HepG2 (cell line): ENCODE results near the gene TAP1. TPM values are rescaled to one million over a fixed set of nuclear protein-coding genes. Genes with fewer than 3 reads are reported as not detected.

Source experiments
- ATF1 ChIP-seq: IDR thresholded peaks from 2 replicates; pipeline ENCODE4 v1.6.1; 2016; ENCODE audit warnings: mild to moderate bottlenecking, control low read depth
- CREM ChIP-seq, 2 experiments: sonication (generic) in 1 of 2; formaldehyde crosslinking in 1 of 2; IDR thresholded peaks; 2 replicates each; pipeline versions ENCODE4 v1.4.0 to v1.6.1; 2016 to 2020; ENCODE audit warnings: antibody characterized with exemption in 1 of 2, mild to moderate bottlenecking in 1 of 2, missing genetic modification reagents in 1 of 2
- GABPA ChIP-seq, 2 experiments: IDR thresholded peaks; 2 replicates each; pipeline ENCODE4 v1.6.1; 2011 to 2016; ENCODE audit warnings: low read depth in 2 of 2, low read length in 1 of 2, missing biosample characterization in 1 of 2, missing genetic modification characterization in 1 of 2
- GFI1 ChIP-seq: sonication (generic); formaldehyde crosslinking; IDR thresholded peaks from 2 replicates; pipeline ENCODE4 v1.5.0; 2020; ENCODE audit warnings: missing genetic modification reagents, mild to moderate bottlenecking, borderline replicate concordance
- HNRNPK ChIP-seq: fragments of 200-400 bp; formaldehyde crosslinking; IDR thresholded peaks from 2 replicates; pipeline ENCODE4 v1.6.1; 2018; ENCODE audit warnings: low read length, low read depth, moderate library complexity, mild to moderate bottlenecking; ENCODE audit not compliant: poor library complexity, severe bottlenecking
- MEIS1 ChIP-seq: sonication (generic); formaldehyde crosslinking; IDR thresholded peaks from 2 replicates; pipeline ENCODE4 v1.9.0; 2021; ENCODE audit warnings: mild to moderate bottlenecking, missing genetic modification reagents, moderate library complexity, borderline replicate concordance
- MYNN ChIP-seq: sonication (generic); formaldehyde crosslinking; IDR thresholded peaks from 2 replicates; pipeline ENCODE4 v1.4.0; 2020; ENCODE audit warnings: mild to moderate bottlenecking, low read depth, missing genetic modification reagents
- NR2F2 ChIP-seq: IDR thresholded peaks from 2 replicates; pipeline ENCODE4 v1.6.1; 2012; ENCODE audit warnings: low read depth, inconsistent platforms, borderline replicate concordance
- RELA ChIP-seq: sonication (generic); formaldehyde crosslinking; IDR thresholded peaks from 2 replicates; pipeline ENCODE4 v1.4.0; 2020; ENCODE audit warnings: missing genetic modification reagents
- SAFB2 ChIP-seq: sonication (generic); formaldehyde crosslinking; IDR thresholded peaks from 2 replicates; pipeline ENCODE4 v1.5.1; 2020; ENCODE audit warnings: missing genetic modification reagents, low read depth, mild to moderate bottlenecking, borderline replicate concordance
- SNAPC2 ChIP-seq: sonication (generic); formaldehyde crosslinking; IDR thresholded peaks from 2 replicates; pipeline ENCODE4 v1.8.1; 2022; ENCODE audit warnings: mild to moderate bottlenecking, missing genetic modification reagents
- TGIF2 ChIP-seq: IDR thresholded peaks from 2 replicates; pipeline ENCODE4 v1.6.1; 2016; ENCODE audit warnings: control low read depth, missing compliant biosample characterization
- ZFX ChIP-seq: sonication (generic); formaldehyde crosslinking; IDR thresholded peaks from 2 replicates; pipeline ENCODE4 v1.4.0; 2020; ENCODE audit warnings: mild to moderate bottlenecking, low read depth, missing genetic modification reagents, moderate library complexity
- ZMYM3 ChIP-seq: sonication (generic); formaldehyde crosslinking; IDR thresholded peaks from 2 replicates; pipeline ENCODE4 v1.5.1; 2020; ENCODE audit warnings: mild to moderate bottlenecking, missing genetic modification reagents
- ZNF343 ChIP-seq: sonication (generic); formaldehyde crosslinking; IDR thresholded peaks from 2 replicates; pipeline ENCODE4 v1.4.0; 2020; ENCODE audit warnings: mild to moderate bottlenecking, missing genetic modification reagents
- ZSCAN21 ChIP-seq: sonication (generic); formaldehyde crosslinking; IDR thresholded peaks from 2 replicates; pipeline ENCODE4 v1.8.0; 2022; ENCODE audit warnings: mild to moderate bottlenecking, missing genetic modification reagents, moderate library complexity, borderline replicate concordance
- polyA plus RNA-seq, 8 experiments: library from polyadenylated mRNA; depleted of rRNA in 3 of 8; stranded (reverse) in 7 of 8; unstranded in 1 of 8; fragments of >200 nt; fragmentation: Illumina TruSeq in 4 of 8; extraction: Trizol in 4 of 8; gene quantifications; 2 replicates each; pipeline versions ENCODE4 v1.2.1 to v1.2.3, GENCODE V29; 2011 to 2016; ENCODE audit warnings: low read depth in 4 of 8, missing spikeins in 1 of 8, mixed read lengths in 1 of 8; ENCODE audit not compliant: insufficient read depth in 1 of 8
- total RNA-seq, 5 experiments: library from RNA; depleted of rRNA; stranded (reverse); fragments of >200 nt; fragmentation: Illumina TruSeq; extraction: Trizol; gene quantifications; 2 replicates each; pipeline ENCODE4 v1.2.3, GENCODE V29; 2016; ENCODE audit warnings: low read depth in 1 of 5
- TF ChIP-seq, protein P1 (sequence below): sonication (generic); formaldehyde crosslinking; IDR thresholded peaks from 2 replicates; pipeline ENCODE4 v1.5.1; 2020; ENCODE audit warnings: missing genetic modification reagents, mild to moderate bottlenecking, borderline replicate concordance
- TF ChIP-seq, protein P2 (sequence below): sonication (generic); formaldehyde crosslinking; IDR thresholded peaks from 2 replicates; pipeline ENCODE4 v1.4.0; 2020; ENCODE audit warnings: mild to moderate bottlenecking, missing genetic modification reagents
- TF ChIP-seq, protein P3 (sequence below): sonication (generic); formaldehyde crosslinking; IDR thresholded peaks from 2 replicates; pipeline ENCODE4 v1.4.0; 2020; ENCODE audit warnings: mild to moderate bottlenecking, missing genetic modification reagents
- TF ChIP-seq, protein P4 (sequence below): IDR thresholded peaks from 2 replicates; pipeline ENCODE4 v1.6.1; 2016; ENCODE audit warnings: missing genetic modification reagents, missing compliant biosample characterization
- TF ChIP-seq, protein P5 (sequence below): sonication (generic); formaldehyde crosslinking; conservative IDR thresholded peaks from 2 replicates; pipeline ENCODE4 v1.8.0; 2022; ENCODE audit warnings: missing genetic modification reagents

The TAP1 gene
- total and polyA plus RNA-seq, 2 of the 13 experiments (the other 11 are each of a cell fraction or from before 2014, with no cell fraction given) = 31.2 to 52.2 TPM

DNA sequence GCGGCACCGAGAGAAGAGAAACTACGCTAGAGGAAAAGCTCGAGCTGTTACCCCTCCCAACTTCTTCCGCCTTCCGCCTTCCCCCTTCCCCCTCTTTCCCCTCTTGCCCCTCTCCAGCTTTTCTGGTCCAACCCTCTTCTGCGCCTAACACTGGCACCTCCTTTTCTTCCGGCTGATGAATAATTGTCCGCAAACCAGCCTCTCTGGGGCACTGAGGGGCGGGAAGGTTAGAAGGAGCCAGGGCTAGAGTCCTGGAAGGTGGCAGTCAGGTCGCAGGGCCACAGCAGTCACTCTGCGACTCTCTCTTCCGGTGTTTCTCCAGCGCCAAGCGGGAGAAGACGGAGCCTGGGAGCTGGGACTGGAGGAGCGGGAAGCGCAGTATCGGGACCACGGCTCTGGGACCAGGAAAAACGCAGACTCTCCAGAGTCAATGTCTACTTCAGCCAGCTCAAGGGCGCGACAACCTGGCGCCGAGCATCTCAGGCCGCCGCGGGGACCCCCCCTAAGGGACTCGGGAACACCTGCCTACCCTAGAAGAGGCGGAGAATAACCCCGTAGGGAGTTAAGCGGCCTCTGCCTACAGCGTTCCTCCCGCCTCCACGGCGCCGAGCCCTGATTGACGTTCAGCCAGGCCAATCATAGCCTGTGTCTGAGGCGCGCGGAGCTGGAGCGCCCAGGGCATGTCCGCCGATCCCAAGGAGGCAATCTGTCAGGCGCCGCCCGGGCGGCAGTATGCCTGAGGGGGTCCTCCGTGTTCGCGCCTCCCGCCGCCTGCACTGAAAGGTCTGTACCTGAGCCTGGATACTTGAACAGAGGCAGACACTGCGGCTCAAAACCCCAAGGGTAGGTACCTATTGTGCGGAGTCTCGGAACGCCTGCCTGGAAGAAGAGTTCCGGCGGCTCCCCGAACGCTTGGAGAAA lies 40.8 kb upstream of the TAP1 start (continued):
- TF ChIP-seq ZFX (CRISPR knock-in tag) (peak; percentile 84), ATF1 (peak; percentile 63; the same call in 1 of the 2 replicates), ZMYM3 (CRISPR knock-in tag) (peak; percentile 40), NR2F2 (no peak; the same call in 1 of the 2 replicates), HNRNPK (no peak), MYNN (CRISPR knock-in tag) (peak; percentile 69; the same call in 1 of the 2 replicates), SAFB2 (0 out of 2 replicates have a peak, but pooled peaks have one; percentile 63), RELA (CRISPR knock-in tag) (peak; percentile 46; the same call in 1 of the 2 replicates), SNAPC2 (CRISPR knock-in tag) (0 out of 2 replicates have a peak, but pooled peaks have one; percentile 86), ZNF343 (CRISPR knock-in tag) (0 out of 2 replicates have a peak, but pooled peaks have one; percentile 43), ZSCAN21 (CRISPR knock-in tag) (peak; percentile 62; the same call in 1 of the 2 replicates), TGIF2 (CRISPR knock-in tag) (peak; percentile 66), MEIS1 (CRISPR knock-in tag) (peak; percentile 59; the same call in 1 of the 2 replicates), GFI1 (CRISPR knock-in tag) (peak; percentile 41; the same call in 1 of the 2 replicates), CREM (IDR thresholded peaks at IDR 0.05) (peak; percentile 47), CREM (CRISPR knock-in tag; IDR thresholded peaks at IDR 0.05) (no peak), GABPA (IDR thresholded peaks at IDR 0.05; ENCODE audit: low read depth, low read length) (peak; percentile 53), GABPA (CRISPR knock-in tag; IDR thresholded peaks at IDR 0.05; ENCODE audit: low read depth) (peak; percentile 77)
- TF ChIP-seq, protein P1, sequence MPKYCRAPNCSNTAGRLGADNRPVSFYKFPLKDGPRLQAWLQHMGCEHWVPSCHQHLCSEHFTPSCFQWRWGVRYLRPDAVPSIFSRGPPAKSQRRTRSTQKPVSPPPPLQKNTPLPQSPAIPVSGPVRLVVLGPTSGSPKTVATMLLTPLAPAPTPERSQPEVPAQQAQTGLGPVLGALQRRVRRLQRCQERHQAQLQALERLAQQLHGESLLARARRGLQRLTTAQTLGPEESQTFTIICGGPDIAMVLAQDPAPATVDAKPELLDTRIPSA = no peak
- TF ChIP-seq, protein P2, sequence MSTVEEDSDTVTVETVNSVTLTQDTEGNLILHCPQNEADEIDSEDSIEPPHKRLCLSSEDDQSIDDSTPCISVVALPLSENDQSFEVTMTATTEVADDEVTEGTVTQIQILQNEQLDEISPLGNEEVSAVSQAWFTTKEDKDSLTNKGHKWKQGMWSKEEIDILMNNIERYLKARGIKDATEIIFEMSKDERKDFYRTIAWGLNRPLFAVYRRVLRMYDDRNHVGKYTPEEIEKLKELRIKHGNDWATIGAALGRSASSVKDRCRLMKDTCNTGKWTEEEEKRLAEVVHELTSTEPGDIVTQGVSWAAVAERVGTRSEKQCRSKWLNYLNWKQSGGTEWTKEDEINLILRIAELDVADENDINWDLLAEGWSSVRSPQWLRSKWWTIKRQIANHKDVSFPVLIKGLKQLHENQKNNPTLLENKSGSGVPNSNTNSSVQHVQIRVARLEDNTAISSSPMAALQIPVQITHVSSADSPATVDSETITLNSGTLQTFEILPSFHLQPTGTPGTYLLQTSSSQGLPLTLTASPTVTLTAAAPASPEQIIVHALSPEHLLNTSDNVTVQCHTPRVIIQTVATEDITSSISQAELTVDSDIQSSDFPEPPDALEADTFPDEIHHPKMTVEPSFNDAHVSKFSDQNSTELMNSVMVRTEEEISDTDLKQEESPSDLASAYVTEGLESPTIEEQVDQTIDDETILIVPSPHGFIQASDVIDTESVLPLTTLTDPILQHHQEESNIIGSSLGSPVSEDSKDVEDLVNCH = 0 out of 2 replicates have a peak, but pooled peaks have one; percentile 9
- TF ChIP-seq, protein P3, sequence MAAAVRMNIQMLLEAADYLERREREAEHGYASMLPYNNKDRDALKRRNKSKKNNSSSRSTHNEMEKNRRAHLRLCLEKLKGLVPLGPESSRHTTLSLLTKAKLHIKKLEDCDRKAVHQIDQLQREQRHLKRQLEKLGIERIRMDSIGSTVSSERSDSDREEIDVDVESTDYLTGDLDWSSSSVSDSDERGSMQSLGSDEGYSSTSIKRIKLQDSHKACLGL (CRISPR knock-in tag) = peak; percentile 45; the same call in 1 of the 2 replicates
- TF ChIP-seq, protein P4, sequence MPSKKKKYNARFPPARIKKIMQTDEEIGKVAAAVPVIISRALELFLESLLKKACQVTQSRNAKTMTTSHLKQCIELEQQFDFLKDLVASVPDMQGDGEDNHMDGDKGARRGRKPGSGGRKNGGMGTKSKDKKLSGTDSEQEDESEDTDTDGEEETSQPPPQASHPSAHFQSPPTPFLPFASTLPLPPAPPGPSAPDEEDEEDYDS = peak; percentile 85
- TF ChIP-seq, protein P5, sequence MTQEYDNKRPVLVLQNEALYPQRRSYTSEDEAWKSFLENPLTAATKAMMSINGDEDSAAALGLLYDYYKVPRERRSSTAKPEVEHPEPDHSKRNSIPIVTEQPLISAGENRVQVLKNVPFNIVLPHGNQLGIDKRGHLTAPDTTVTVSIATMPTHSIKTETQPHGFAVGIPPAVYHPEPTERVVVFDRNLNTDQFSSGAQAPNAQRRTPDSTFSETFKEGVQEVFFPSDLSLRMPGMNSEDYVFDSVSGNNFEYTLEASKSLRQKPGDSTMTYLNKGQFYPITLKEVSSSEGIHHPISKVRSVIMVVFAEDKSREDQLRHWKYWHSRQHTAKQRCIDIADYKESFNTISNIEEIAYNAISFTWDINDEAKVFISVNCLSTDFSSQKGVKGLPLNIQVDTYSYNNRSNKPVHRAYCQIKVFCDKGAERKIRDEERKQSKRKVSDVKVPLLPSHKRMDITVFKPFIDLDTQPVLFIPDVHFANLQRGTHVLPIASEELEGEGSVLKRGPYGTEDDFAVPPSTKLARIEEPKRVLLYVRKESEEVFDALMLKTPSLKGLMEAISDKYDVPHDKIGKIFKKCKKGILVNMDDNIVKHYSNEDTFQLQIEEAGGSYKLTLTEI = no peak
